ENCODE measurements around the gene KAZN.

Gene KAZN

GRCh38 chr1:14652840-14653239, 54.4 kb downstream of the KAZN start:
- H3K4me3 ChIP-seq (ENCODE audit: low read depth, low read length): no peak overlapping the region
- no peak for TF ChIP-seq CTCF (IDR thresholded peaks at IDR 0.05; ENCODE audit: control insufficient read depth, extremely low read depth, insufficient read depth)
- DNase-seq (ENCODE audit: low read depth): no peak

- H3K4me3 ChIP-seq (ENCODE audit: low read depth, low read length): no peak overlapping the region
- no peak for TF ChIP-seq CTCF (IDR thresholded peaks at IDR 0.05; ENCODE audit: control insufficient read depth, extremely low read depth, insufficient read depth)
- no peak for DNase-seq (ENCODE audit: low read depth)
Observed at GRCh38 chr1:14653461-14653960, 55.0 kb downstream of the KAZN start.

GRCh38 chr1:14654554-14654953, 56.1 kb downstream of the KAZN start:
- no peak for DNase-seq (ENCODE audit: low read depth)
- no peak overlapping the region for H3K4me3 ChIP-seq (ENCODE audit: low read depth, low read length)
- TF ChIP-seq CTCF (IDR thresholded peaks at IDR 0.05; ENCODE audit: control insufficient read depth, extremely low read depth, insufficient read depth): no peak

- DNase-seq (ENCODE audit: low read depth): no peak
- H3K4me3 ChIP-seq (ENCODE audit: low read depth, low read length): no peak overlapping the region
- no peak for TF ChIP-seq CTCF (IDR thresholded peaks at IDR 0.05; ENCODE audit: control insufficient read depth, extremely low read depth, insufficient read depth)
Observed at GRCh38 chr1:14655385-14655784, 56.9 kb downstream of the KAZN start.

DNA sequence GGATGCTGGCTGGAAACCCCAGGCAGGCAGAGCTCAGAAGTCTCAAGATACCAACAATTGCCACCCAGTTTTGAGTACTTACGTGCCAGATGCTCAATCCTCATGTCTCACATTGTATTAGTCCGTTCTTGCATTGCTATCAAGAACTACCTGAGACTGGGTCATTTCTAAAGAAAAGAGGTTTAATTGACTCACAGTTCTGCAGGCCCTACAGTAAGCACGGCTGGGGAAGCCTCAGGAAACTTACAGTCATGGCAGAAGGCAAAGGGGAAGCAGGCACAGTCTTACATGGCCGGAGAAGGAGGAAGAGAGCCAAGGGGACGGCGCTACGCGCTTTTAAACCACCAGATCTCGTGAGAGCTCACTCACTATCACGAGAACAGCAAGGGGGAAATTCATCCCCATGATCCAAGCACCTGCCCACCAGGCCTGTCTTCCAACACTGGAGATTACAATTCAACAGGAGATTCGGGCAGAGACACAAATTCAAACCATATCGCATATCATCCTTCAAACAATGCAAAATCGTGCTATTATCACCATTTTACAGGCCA, 58.0 kb downstream of the KAZN start:
- no peak overlapping the region for H3K4me3 ChIP-seq (ENCODE audit: low read depth, low read length)
- TF ChIP-seq CTCF (IDR thresholded peaks at IDR 0.05; ENCODE audit: control insufficient read depth, extremely low read depth, insufficient read depth): no peak
- DNase-seq (ENCODE audit: low read depth): no peak

GRCh38 chr1:14658642-14659041, 60.2 kb downstream of the KAZN start:
- H3K4me3 ChIP-seq (ENCODE audit: low read depth, low read length): no peak overlapping the region
- DNase-seq (ENCODE audit: low read depth): no peak
- TF ChIP-seq CTCF (IDR thresholded peaks at IDR 0.05; ENCODE audit: control insufficient read depth, extremely low read depth, insufficient read depth): no peak

- no peak for DNase-seq (ENCODE audit: low read depth)
- no peak overlapping the region for H3K4me3 ChIP-seq (ENCODE audit: low read depth, low read length)
- no peak for TF ChIP-seq CTCF (IDR thresholded peaks at IDR 0.05; ENCODE audit: control insufficient read depth, extremely low read depth, insufficient read depth)
Observed at GRCh38 chr1:14659913-14660312, 61.4 kb downstream of the KAZN start.

All from LNCaP clone FGC (cell line).